Stimulated activated CD4-positive, alpha-beta T cell treated with anti-CD3 and anti-CD28 coated beads, Interleukin-1b, Interleukin-23, amount 100 ng/mL, for 4 hours (primary cell): ENCODE measurements around the gene STOML1.
A peak's percentile ranks its signal among the peaks of the same experiment; 100 is the strongest.
"Not testable (repeated sequence)": the region's sequence is repeated elsewhere in the genome, so short reads cannot be mapped to it uniquely, and the experiment has no call there.

Experiments used
- DNase-seq, 2 donors: peaks; one replicate each; pipeline ENCODE4 v3.0.0-alpha.2; 2020; ENCODE audit warnings: low read depth in 2 of 2

The STOML1 gene

GRCh38 chr15:73987250-73987649 is 4.8 kb downstream of the STOML1 start:
- no peak for DNase-seq

GRCh38 chr15:73986776-73987056 is 5.4 kb downstream of the STOML1 start:
- no peak for DNase-seq

GRCh38 chr15:73986055-73986775 is 5.9 kb downstream of the STOML1 start:
- DNase-seq = no peak

GRCh38 chr15:73985101-73985873 is 6.8 kb downstream of the STOML1 start:
- no peak for DNase-seq

GRCh38 chr15:73984208-73984979 is 7.7 kb downstream of the STOML1 start:
- no peak for DNase-seq

- no peak for DNase-seq
These were observed 8.3 kb downstream of the STOML1 start for GRCh38 chr15:73983773-73984172.

GRCh38 chr15:73983211-73983727 is 8.8 kb downstream of the STOML1 start:
- DNase-seq = no peak

- DNase-seq = no peak
These were observed 9.7 kb downstream of the STOML1 start for GRCh38 chr15:73982222-73982962.

GRCh38 chr15:73981761-73982221 is 10.3 kb downstream of the STOML1 start:
- no peak for DNase-seq

GRCh38 chr15:73979636-73980035 is 12.5 kb downstream of the STOML1 start:
- no peak for DNase-seq

GRCh38 chr15:73978896-73979295 is 13.2 kb downstream of the STOML1 start:
- DNase-seq = no peak

GRCh38 chr15:73975440-73976125 is 16.5 kb downstream of the STOML1 start:
- DNase-seq = not testable (repeated sequence)

GRCh38 chr15:73973683-73974200 is 18.4 kb downstream of the STOML1 start:
- DNase-seq = not testable (repeated sequence)

- DNase-seq = peak; percentile 73 to 74
These were observed 19.0 kb downstream of the STOML1 start for GRCh38 chr15:73972984-73973682.

GRCh38 chr15:73969151-73969759 is 22.8 kb downstream of the STOML1 start:
- DNase-seq = no peak

- no peak for DNase-seq
These were observed 23.6 kb downstream of the STOML1 start for GRCh38 chr15:73968461-73968860.

- no peak for DNase-seq
These were observed 26.4 kb downstream of the STOML1 start for GRCh38 chr15:73965758-73966113.

- peak in 1 of 2 donors; percentile 36 for DNase-seq
These were observed 26.9 kb downstream of the STOML1 start for GRCh38 chr15:73965094-73965757.

- DNase-seq = peak; percentile 82 to 88
These were observed 27.4 kb downstream of the STOML1 start for GRCh38 chr15:73964736-73965093.
